HG03045 (cell line): ENCODE measurements around the gene SLC26A5.
A peak's percentile ranks its signal among the peaks of the same experiment; 100 is the strongest.
"Not testable (repeated sequence)": the region's sequence is repeated elsewhere in the genome, so short reads cannot be mapped to it uniquely, and the experiment has no call there.

ENCODE experiments used
- ATAC-seq: cut with Tn5 transposase; IDR thresholded peaks from one replicate; pipeline ENCODE4 v1.9.1; 2021; ENCODE audit warnings: mild to moderate bottlenecking, moderate library complexity; ENCODE audit not compliant: unreplicated experiment

The SLC26A5 gene, protein sequence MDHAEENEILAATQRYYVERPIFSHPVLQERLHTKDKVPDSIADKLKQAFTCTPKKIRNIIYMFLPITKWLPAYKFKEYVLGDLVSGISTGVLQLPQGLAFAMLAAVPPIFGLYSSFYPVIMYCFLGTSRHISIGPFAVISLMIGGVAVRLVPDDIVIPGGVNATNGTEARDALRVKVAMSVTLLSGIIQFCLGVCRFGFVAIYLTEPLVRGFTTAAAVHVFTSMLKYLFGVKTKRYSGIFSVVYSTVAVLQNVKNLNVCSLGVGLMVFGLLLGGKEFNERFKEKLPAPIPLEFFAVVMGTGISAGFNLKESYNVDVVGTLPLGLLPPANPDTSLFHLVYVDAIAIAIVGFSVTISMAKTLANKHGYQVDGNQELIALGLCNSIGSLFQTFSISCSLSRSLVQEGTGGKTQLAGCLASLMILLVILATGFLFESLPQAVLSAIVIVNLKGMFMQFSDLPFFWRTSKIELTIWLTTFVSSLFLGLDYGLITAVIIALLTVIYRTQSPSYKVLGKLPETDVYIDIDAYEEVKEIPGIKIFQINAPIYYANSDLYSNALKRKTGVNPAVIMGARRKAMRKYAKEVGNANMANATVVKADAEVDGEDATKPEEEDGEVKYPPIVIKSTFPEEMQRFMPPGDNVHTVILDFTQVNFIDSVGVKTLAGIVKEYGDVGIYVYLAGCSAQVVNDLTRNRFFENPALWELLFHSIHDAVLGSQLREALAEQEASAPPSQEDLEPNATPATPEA

GRCh38 chr7:103446049-103446520, at the start of gene SLC26A5:
TSS of gene SLC26A5 (minus strand) at chr7:103446207. CDS start at chr7:103421514, 24,693 bp downstream.
- ATAC-seq, result no peak

- no peak for ATAC-seq
Observed at GRCh38 chr7:103487419-103487818, 41.4 kb upstream of the SLC26A5 start.

- not testable (repeated sequence) for ATAC-seq
Observed at GRCh38 chr7:103486873-103487272, 40.9 kb upstream of the SLC26A5 start.

DNA sequence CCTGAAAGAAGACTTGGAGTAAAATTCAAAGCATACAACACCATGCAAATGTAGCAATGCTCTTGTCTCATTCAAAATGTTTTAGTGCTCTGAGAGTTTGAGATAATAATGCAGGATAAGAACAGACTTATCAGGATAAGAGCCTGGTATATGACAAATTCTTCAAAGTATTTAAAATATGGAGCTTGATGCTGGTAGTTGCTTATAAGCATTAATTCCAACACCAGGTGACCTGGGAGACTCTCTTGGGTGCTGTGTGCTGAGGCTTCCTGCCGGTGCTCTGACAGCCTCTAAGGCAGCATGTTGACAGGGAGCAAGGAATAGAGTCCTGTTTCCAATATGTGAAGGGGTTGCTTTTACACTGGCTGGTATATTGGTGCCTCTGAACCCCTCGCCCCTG, 34.8 kb upstream of the SLC26A5 start:
- ATAC-seq, result no peak

GRCh38 chr7:103474956-103475355, 28.9 kb upstream of the SLC26A5 start:
- no peak for ATAC-seq

- no peak for ATAC-seq
Observed at GRCh38 chr7:103469095-103469948, 23.3 kb upstream of the SLC26A5 start.

- ATAC-seq, result no peak
Observed at GRCh38 chr7:103466814-103467213, 20.8 kb upstream of the SLC26A5 start.

GRCh38 chr7:103462358-103462757, 16.4 kb upstream of the SLC26A5 start:
- no peak for ATAC-seq

DNA sequence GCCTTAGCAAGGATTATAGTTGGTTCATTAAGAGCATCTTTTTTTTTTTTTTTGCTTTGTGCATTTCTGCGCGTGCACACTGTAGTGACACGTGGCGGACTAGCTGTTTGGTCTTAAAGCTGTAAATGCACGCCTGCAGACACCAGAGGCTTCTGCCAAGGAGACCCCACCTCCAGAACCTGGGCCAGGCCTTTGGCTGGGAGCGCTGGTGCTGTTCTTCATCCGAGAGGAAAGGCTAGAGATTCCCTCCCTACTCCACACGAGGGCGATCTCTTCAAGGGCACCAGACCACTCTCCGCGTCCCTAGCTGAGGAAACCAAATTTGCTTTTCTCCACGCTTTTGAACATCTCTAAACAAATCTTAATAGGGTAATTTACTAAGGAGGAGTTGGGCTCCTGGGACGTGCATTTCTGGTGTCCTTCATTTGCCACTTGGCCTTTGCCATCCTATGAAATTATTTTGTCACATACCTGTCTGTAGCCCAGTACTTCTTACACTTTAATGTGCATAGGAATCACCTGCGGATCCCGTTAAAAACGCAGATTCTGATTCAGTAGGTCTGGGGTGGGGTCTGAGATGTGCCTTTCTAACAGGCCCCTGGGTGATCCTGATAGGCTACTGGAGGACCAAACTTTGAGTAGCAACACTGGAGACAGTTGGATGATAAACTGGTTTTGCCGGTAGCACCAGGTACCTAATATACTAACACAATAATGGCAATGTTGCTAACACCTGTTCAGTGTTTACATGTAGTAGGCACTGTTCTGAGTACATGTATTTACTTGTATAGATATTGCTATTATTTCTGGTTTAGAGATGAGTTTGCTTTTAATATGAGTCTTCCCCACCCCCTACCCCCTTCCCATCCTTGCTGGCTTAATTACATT, 1.3 kb upstream of the SLC26A5 start:
- ATAC-seq, result peak; percentile 50

GRCh38 chr7:103445228-103446048, 569 bp downstream of the SLC26A5 start:
- ATAC-seq, result no peak

DNA sequence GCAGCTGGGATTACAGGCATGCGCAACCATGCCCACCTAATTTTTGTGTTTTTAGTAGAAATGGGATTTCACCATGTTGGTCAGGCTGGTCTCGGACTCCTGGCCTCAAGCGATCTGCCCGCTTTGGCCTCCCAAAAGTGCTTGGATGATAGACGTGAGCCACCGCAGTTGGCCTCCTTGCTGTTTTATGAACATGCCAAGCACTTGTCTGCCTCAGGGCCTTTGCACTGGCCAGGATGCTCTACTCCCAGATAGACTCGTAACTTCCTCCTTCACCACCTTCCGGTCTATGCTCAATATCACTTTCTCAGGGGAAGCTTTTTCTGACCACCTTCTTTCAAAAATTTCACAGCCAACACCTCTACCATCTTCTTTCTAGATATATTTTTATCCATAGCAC, 6.3 kb downstream of the SLC26A5 start:
- ATAC-seq, result no peak

DNA sequence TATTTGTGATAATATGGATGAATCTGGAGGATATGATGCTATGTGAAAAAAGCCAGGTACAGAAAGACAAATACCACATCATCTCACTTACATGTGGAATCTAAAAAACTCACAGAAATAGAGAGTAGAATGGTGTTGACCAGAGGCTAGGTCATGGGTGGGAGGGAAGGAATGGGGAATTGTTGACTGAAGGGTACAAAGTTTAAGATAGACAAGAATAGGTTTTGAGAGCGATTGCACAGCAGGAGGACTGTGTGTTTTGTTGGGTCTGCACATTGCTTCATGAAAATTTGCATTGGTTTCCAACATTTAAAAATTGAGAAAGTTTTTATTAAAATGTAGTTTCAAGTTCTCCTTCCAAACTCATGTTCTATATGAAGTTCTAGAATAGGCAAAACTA, 8.4 kb downstream of the SLC26A5 start:
- ATAC-seq, result no peak

GRCh38 chr7:103432712-103433111, 13.3 kb downstream of the SLC26A5 start:
- ATAC-seq, result no peak

DNA sequence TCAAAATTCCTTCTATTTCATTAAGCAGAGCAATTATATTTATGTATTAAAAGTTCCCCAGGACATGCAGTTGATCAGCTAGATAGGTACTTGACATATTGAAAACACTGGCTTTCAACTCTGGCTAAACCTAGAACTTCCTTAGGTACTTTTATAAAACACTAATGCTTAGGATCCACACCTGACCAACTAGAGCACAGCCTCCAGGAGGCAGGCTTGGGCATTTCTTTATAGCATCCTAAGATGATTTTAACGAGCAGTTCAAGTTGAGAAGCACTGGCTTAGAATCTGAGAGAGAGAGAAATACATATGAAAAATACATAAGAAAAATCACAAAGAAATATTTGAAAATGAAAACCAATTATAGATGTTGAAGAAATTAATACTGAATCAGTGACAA, 20.8 kb downstream of the SLC26A5 start:
- no peak for ATAC-seq

DNA sequence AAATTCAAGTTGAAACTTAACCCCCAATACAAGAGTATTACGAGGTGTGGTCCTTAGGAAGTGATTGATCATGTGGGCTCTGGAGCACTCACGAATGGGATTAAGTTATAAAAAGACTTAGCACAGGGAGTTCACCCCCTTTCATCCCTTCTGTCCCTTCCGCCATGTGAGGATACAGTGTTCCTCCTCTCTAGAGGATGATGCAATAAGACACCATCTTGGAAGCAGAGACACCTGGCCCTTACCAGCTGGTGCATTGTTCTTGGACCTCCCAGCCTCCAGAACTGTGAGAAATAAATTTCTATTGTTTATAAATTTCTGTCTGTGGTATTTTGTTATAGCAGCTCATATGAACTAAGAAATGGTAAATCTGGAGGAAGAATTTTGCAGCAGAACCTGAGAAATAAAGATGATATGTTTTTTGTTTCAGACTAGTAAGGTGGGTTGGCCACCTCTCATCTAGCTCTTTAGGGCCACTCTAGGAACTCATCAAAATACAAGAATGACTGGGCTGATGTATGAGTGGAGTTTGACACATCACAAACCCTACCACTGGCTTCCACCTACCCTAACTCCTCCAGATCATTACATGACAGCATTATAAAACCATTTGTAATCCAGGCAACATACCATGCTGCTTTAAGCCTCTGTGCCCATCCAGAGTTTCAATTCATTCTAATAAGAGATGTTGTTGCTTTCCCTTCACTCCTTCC, 22.4 kb downstream of the SLC26A5 start:
- ATAC-seq, result no peak

GRCh38 chr7:103420857-103421384, 25.1 kb downstream of the SLC26A5 start:
- ATAC-seq, result no peak

GRCh38 chr7:103418241-103418640, 27.8 kb downstream of the SLC26A5 start:
- ATAC-seq, result no peak

DNA sequence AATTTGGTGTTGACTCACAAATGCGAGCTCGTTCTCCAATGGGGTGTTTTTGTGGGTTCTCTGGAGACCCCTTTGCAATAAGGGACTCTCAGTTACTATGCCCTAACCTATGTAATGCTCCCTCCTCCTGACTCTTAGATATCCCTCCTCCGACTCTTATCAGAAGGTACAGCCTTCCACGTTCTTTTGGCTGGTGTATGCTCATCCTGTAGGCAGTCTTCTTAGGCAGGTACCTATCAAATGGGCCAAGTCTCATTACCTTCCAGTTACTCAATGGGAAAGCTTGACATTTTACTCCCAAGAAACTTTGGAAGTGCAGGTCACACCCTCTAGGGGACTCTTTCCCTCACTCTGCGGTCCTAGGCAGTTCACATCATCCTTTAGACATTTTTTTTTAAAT, 32.6 kb downstream of the SLC26A5 start:
- no peak for ATAC-seq
